ENCODE measurements around the gene AGBL1.
"Not testable (repeated sequence)": the region's sequence is repeated elsewhere in the genome, so short reads cannot be mapped to it uniquely, and the experiment has no call there.

Gene AGBL1

GRCh38 chr15:86087808-86088207, 8.1 kb downstream of the AGBL1 start:
- DNase-seq, result peak; percentile 73 to 85

GRCh38 chr15:86089422-86089821, 9.8 kb downstream of the AGBL1 start:
- peak; percentile 77 to 91 for DNase-seq

GRCh38 chr15:86101818-86102217, 22.1 kb downstream of the AGBL1 start:
- DNase-seq, result no peak

GRCh38 chr15:86103825-86104224, 24.2 kb downstream of the AGBL1 start:
- DNase-seq, result no peak

- no peak for DNase-seq
Observed at GRCh38 chr15:86106306-86106705, 26.6 kb downstream of the AGBL1 start.

GRCh38 chr15:86115145-86115801, 35.6 kb downstream of the AGBL1 start:
- DNase-seq, result no peak

GRCh38 chr15:86121568-86122225, 42.0 kb downstream of the AGBL1 start:
- peak in 1 of 2 experiments; percentile 23 for DNase-seq

GRCh38 chr15:86122691-86123391, 43.2 kb downstream of the AGBL1 start:
- DNase-seq, result not testable (repeated sequence)

GRCh38 chr15:86125775-86126174, 46.1 kb downstream of the AGBL1 start:
- peak in 1 of 2 experiments; percentile 18 for DNase-seq

- peak in 1 of 2 experiments; percentile 16 for DNase-seq
Observed at GRCh38 chr15:86127547-86127946, 47.9 kb downstream of the AGBL1 start.

GRCh38 chr15:86135041-86135440, 55.4 kb downstream of the AGBL1 start:
- DNase-seq, result no peak

GRCh38 chr15:86136861-86137260, 57.2 kb downstream of the AGBL1 start:
- DNase-seq, result no peak

- DNase-seq, result no peak
Observed at GRCh38 chr15:86138798-86139197, 59.1 kb downstream of the AGBL1 start.

GRCh38 chr15:86139828-86140227, 60.2 kb downstream of the AGBL1 start:
- no peak for DNase-seq

- DNase-seq, result no peak
Observed at GRCh38 chr15:86154705-86155104, 75.0 kb downstream of the AGBL1 start.

- DNase-seq, result no peak
Observed at GRCh38 chr15:86155551-86155950, 75.9 kb downstream of the AGBL1 start.

- DNase-seq, result no peak
Observed at GRCh38 chr15:86157606-86158293, 78.1 kb downstream of the AGBL1 start.

- DNase-seq, result no peak
Observed at GRCh38 chr15:86159468-86159867, 79.8 kb downstream of the AGBL1 start.

- DNase-seq, result no peak
Observed at GRCh38 chr15:86161250-86161649, 81.6 kb downstream of the AGBL1 start.

GRCh38 chr15:86162172-86162591, 82.5 kb downstream of the AGBL1 start:
- DNase-seq, result no peak

- no peak for DNase-seq
Observed at GRCh38 chr15:86162641-86163040, 83.0 kb downstream of the AGBL1 start.

- DNase-seq, result no peak
Observed at GRCh38 chr15:86163816-86164215, 84.1 kb downstream of the AGBL1 start.

GRCh38 chr15:86164232-86164898, 84.7 kb downstream of the AGBL1 start:
- DNase-seq, result no peak
